BLaER1 (cell line): ENCODE measurements around the gene TSPAN15.

ENCODE experiments used
- H3K27ac ChIP-seq: shearing (Covaris generic); formaldehyde crosslinking; 2 replicates; pipeline ENCODE4 v1.8.1; 2022
- H3K27me3 ChIP-seq: shearing (Covaris generic); formaldehyde crosslinking; 2 replicates; pipeline ENCODE4 v1.8.1; 2022
- H3K36me3 ChIP-seq: shearing (Covaris generic); formaldehyde crosslinking; 2 replicates; pipeline ENCODE4 v1.8.1; 2022
- H3K4me1 ChIP-seq: shearing (Covaris generic); formaldehyde crosslinking; 2 replicates; pipeline ENCODE4 v1.8.1; 2022
- H3K4me2 ChIP-seq: shearing (Covaris generic); formaldehyde crosslinking; 2 replicates; pipeline ENCODE4 v1.8.1; 2022
- H3K4me3 ChIP-seq: shearing (Covaris generic); formaldehyde crosslinking; 2 replicates; pipeline ENCODE4 v1.8.1; 2022
- H3K9ac ChIP-seq: shearing (Covaris generic); formaldehyde crosslinking; 2 replicates; pipeline ENCODE4 v1.8.1; 2022
- H3K9me3 ChIP-seq: shearing (Covaris generic); formaldehyde crosslinking; 2 replicates; pipeline ENCODE4 v1.8.1; 2022
- H4K20me1 ChIP-seq: shearing (Covaris generic); formaldehyde crosslinking; 2 replicates; pipeline ENCODE4 v1.8.1; 2022
- Cebpa-rat ChIP-seq: shearing (Covaris generic); IDR thresholded peaks from 2 replicates; pipeline ENCODE4 v1.8.1; 2022

Gene TSPAN15

GRCh38 chr10:69425511-69426298 lies 25.6 kb upstream of the TSPAN15 start:
- no peaks in the 10 kb centered on the region for H3K36me3 ChIP-seq
- no peaks in the 10 kb centered on the region for H4K20me1 ChIP-seq
- H3K4me2 ChIP-seq, result peak overlapping the region; percentile 37
- peaks cover 23% of the 10 kb centered on the region for H3K4me1 ChIP-seq
- H3K9me3 ChIP-seq, result no peaks in the 10 kb centered on the region
- H3K9ac ChIP-seq, result no peak overlapping the region
- H3K27ac ChIP-seq, result no peak overlapping the region
- no peak for TF ChIP-seq Cebpa-rat
- H3K4me3 ChIP-seq, result no peak overlapping the region
- H3K27me3 ChIP-seq, result no peaks in the 10 kb centered on the region

GRCh38 chr10:69426376-69426727 lies 24.9 kb upstream of the TSPAN15 start:
- no peak overlapping the region for H3K27ac ChIP-seq
- H3K9me3 ChIP-seq, result no peaks in the 10 kb centered on the region
- no peak overlapping the region for H3K4me3 ChIP-seq
- H3K4me1 ChIP-seq, result peaks cover 23% of the 10 kb centered on the region
- H3K4me2 ChIP-seq, result no peak overlapping the region
- no peak for TF ChIP-seq Cebpa-rat
- H3K36me3 ChIP-seq, result no peaks in the 10 kb centered on the region
- no peaks in the 10 kb centered on the region for H4K20me1 ChIP-seq
- H3K27me3 ChIP-seq, result no peaks in the 10 kb centered on the region
- H3K9ac ChIP-seq, result no peak overlapping the region

GRCh38 chr10:69428165-69428564 lies 23.1 kb upstream of the TSPAN15 start:
- Histone ChIP-seq H3K36me3 (no peaks in the 10 kb centered on the region), H3K4me2 (peak overlapping the region; percentile 28; the same call in 1 of the 2 replicates), H3K4me3 (no peak overlapping the region), H3K9me3 (no peaks in the 10 kb centered on the region), H3K27me3 (no peaks in the 10 kb centered on the region), H3K4me1 (peaks cover 23% of the 10 kb centered on the region), H4K20me1 (no peaks in the 10 kb centered on the region), H3K9ac (no peak overlapping the region), H3K27ac (no peak overlapping the region)
- no peak for TF ChIP-seq Cebpa-rat

- peaks cover 17% of the 10 kb centered on the region for H3K9me3 ChIP-seq
- H3K27me3 ChIP-seq, result no peaks in the 10 kb centered on the region
- no peak overlapping the region for H3K4me2 ChIP-seq
- no peak overlapping the region for H3K27ac ChIP-seq
- no peak overlapping the region for H3K9ac ChIP-seq
- H3K4me3 ChIP-seq, result no peak overlapping the region
- H3K36me3 ChIP-seq, result no peaks in the 10 kb centered on the region
- peaks cover 22% of the 10 kb centered on the region for H3K4me1 ChIP-seq
- no peaks in the 10 kb centered on the region for H4K20me1 ChIP-seq
- no peak for TF ChIP-seq Cebpa-rat
These were observed 17.1 kb upstream of the TSPAN15 start for GRCh38 chr10:69434169-69434568.

GRCh38 chr10:69434926-69435325 lies 16.3 kb upstream of the TSPAN15 start:
- Histone ChIP-seq H4K20me1 (no peaks in the 10 kb centered on the region), H3K27me3 (no peaks in the 10 kb centered on the region), H3K9ac (no peak overlapping the region), H3K36me3 (no peaks in the 10 kb centered on the region), H3K4me2 (no peak overlapping the region), H3K27ac (no peak overlapping the region), H3K4me3 (no peak overlapping the region), H3K9me3 (peaks cover 17% of the 10 kb centered on the region), H3K4me1 (peaks cover 29% of the 10 kb centered on the region)
- no peak for TF ChIP-seq Cebpa-rat

- Histone ChIP-seq H3K36me3 (no peaks in the 10 kb centered on the region), H3K27ac (no peak overlapping the region), H3K27me3 (no peaks in the 10 kb centered on the region), H4K20me1 (no peaks in the 10 kb centered on the region), H3K4me2 (no peak overlapping the region), H3K4me1 (peaks cover 41% of the 10 kb centered on the region), H3K9me3 (peaks cover 17% of the 10 kb centered on the region), H3K9ac (no peak overlapping the region), H3K4me3 (no peak overlapping the region)
- no peak for TF ChIP-seq Cebpa-rat
These were observed 15.2 kb upstream of the TSPAN15 start for GRCh38 chr10:69435966-69436520.

DNA sequence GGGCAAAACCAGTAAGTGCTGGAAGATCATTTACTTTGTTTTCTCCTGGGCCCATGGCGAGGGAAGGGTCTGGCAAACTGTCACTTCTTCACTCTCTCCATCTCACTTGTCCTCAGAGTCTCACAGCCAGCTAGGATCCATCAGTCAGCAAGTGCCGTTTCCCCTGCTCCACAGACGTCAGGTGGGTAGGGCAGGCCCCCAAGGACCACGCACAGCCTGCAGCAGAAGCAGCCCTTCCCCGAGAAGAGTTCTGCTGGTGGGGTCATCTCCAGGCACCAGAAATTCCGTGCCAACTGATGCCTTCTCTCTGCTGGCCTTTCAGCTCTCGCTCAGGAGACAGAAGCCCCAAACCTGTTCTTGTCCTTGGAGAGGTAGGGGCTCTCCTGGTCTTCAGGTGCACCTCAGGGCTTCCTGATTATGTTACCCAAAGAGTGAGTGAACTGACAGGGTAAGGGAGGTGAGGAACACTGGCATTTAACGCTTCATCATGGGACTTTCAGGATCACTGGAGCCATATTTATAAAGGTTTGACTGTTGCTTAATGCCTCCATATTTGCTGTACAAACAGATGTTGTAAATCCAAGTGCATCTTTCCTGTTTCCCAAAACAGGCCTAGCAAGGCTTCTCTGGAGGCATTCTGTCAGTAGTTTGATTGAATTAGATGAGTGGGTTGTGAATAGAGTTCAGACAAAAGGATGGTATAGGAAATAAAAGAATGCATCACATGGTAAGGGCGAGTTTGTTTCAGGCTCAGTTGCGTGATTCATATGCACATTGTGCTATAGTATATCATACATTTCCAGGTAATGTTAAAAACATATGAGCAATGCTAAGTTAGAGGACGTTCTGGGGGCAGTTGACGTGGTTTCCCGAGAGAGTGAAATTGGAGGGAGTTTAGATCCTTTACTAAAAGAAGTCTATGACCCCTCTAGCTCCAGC lies 13.7 kb upstream of the TSPAN15 start:
- peak overlapping the region; percentile 16; the same call in 1 of the 2 replicates for H3K27ac ChIP-seq
- H4K20me1 ChIP-seq, result no peaks in the 10 kb centered on the region
- H3K9ac ChIP-seq, result no peak overlapping the region
- H3K4me2 ChIP-seq, result peak overlapping the region; percentile 66
- no peak for TF ChIP-seq Cebpa-rat
- no peaks in the 10 kb centered on the region for H3K27me3 ChIP-seq
- peaks cover 54% of the 10 kb centered on the region for H3K4me1 ChIP-seq
- H3K9me3 ChIP-seq, result peaks cover 17% of the 10 kb centered on the region
- H3K4me3 ChIP-seq, result no peak overlapping the region
- no peaks in the 10 kb centered on the region for H3K36me3 ChIP-seq

DNA sequence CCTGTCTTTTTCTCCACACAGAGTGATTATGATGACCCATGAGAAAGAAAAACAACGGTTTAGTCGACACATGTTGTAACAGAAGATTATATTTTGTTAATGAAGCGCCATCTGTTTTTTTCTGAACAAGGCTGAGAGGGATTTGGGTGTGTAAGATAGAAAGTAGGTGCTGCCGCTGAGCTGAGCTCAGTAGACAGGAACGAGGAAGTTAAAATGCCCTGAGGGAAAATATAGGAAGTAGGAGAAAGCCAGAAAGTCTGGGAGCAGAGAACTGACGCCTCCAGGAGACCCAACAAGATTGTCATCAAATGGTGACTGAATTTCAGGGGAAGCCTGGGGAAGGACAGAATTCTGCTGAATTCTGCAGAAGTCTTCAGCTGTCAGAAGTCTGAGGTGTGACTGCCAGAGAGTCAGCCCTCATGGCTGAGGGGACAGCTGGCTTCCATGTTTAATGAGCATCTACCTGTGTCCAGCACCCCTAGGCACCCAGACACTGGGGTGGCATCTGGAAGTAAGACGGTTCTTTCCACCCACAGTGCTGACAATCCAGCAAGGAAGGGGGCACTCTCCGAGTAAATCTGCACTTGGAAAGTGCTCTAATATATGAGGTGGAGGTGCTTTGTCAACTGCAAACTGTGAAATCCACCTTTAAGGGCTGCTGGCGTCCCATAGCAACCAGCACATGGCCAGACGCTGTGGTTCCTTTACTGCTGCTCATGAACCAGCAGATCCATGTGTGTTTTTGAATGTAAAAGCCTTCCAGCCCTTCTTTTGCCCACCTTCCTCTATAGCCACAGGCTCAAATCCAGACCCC lies 12.5 kb upstream of the TSPAN15 start:
- no peak for TF ChIP-seq Cebpa-rat
- Histone ChIP-seq H3K4me3 (no peak overlapping the region), H3K27me3 (no peaks in the 10 kb centered on the region), H3K9ac (peak overlapping the region; percentile 26; the same call in 1 of the 2 replicates), H3K27ac (peak overlapping the region; percentile 16; the same call in 1 of the 2 replicates), H3K36me3 (no peaks in the 10 kb centered on the region), H3K9me3 (peaks cover 17% of the 10 kb centered on the region), H4K20me1 (no peaks in the 10 kb centered on the region), H3K4me1 (peaks cover 59% of the 10 kb centered on the region), H3K4me2 (peak overlapping the region; percentile 66)

GRCh38 chr10:69439350-69439739 lies 11.9 kb upstream of the TSPAN15 start:
- Histone ChIP-seq H3K4me1 (peaks cover 59% of the 10 kb centered on the region), H3K27me3 (no peaks in the 10 kb centered on the region), H3K9me3 (peaks cover 22% of the 10 kb centered on the region), H3K27ac (no peak overlapping the region), H3K9ac (no peak overlapping the region), H4K20me1 (no peaks in the 10 kb centered on the region), H3K36me3 (no peaks in the 10 kb centered on the region), H3K4me2 (peak overlapping the region; percentile 66), H3K4me3 (no peak overlapping the region)
- TF ChIP-seq Cebpa-rat, result no peak
